OCI-M1 (cell line): Measurements from ENCODE around the gene FCAMR.

Experiments used
- DNase-seq: peaks from one replicate; lab custom pipeline; 2025; lab: John Stamatoyannopoulos, UW

Gene FCAMR, protein sequence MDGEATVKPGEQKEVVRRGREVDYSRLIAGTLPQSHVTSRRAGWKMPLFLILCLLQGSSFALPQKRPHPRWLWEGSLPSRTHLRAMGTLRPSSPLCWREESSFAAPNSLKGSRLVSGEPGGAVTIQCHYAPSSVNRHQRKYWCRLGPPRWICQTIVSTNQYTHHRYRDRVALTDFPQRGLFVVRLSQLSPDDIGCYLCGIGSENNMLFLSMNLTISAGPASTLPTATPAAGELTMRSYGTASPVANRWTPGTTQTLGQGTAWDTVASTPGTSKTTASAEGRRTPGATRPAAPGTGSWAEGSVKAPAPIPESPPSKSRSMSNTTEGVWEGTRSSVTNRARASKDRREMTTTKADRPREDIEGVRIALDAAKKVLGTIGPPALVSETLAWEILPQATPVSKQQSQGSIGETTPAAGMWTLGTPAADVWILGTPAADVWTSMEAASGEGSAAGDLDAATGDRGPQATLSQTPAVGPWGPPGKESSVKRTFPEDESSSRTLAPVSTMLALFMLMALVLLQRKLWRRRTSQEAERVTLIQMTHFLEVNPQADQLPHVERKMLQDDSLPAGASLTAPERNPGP

DNA sequence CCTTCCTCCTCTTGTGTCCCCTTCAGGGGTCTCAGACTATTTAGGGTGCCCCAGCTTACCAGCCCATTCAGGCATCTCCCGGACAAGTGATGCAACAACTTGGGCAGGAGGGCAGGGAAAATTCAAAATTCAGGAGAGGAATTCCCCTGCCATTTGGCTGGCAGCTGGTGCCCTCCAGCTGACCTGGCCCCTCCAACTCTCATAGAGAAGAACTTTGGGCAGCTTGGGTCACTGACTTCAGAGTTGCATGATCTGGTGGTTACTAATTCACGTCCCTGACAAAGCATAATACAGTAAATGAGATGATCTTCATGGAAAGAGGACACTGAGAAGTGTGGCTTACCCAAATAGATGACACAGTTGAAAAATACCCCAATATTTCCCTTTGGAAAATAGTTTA lies at the start of gene FCAMR:
TSS of gene FCAMR (minus strand) at position 15 of the 400 bp plus-strand sequence. CDS start 335 bp downstream, outside the sequence.
- DNase-seq: no peak

DNA sequence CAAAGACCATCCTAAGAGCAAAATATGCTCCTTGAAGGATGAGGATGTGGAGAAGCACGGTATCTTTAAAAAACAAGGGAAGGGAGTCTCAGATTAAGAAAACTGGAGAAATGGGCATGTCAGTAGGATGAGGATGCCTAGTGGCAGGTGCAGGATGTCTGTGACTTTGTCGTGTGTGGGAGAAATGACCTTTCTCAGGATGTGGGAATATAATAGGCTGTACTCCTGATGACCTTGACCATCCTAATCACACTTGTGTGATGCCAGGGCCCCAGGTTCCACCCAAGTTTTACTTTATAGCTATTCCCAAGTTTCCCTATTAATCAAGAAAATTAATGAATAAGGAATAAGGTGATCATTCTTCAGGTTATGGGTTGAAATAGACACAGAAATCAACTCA lies 49.4 kb upstream of the FCAMR start:
- no peak for DNase-seq

DNA sequence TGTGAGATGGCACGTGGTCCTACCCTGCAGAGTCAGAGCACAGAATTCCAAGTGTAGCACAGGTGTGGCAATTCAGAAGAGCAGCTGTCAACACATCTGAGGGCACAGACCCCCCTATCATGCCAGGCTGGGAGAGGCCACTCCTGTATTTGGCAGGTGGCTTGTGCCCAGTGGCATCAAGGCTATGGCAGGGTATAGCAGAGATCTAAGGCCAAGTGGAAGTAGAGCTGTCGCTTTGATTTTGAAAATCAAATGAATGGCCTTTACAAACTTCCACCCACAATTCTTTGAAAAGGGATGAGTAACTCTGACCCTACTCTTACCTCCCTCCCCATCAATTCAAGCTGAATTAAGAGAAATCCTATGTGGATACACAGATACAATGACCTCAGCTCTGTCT lies 48.9 kb upstream of the FCAMR start:
- no peak for DNase-seq

GRCh38 chr1:207018707-207019106 lies 48.4 kb upstream of the FCAMR start:
- DNase-seq: no peak

DNA sequence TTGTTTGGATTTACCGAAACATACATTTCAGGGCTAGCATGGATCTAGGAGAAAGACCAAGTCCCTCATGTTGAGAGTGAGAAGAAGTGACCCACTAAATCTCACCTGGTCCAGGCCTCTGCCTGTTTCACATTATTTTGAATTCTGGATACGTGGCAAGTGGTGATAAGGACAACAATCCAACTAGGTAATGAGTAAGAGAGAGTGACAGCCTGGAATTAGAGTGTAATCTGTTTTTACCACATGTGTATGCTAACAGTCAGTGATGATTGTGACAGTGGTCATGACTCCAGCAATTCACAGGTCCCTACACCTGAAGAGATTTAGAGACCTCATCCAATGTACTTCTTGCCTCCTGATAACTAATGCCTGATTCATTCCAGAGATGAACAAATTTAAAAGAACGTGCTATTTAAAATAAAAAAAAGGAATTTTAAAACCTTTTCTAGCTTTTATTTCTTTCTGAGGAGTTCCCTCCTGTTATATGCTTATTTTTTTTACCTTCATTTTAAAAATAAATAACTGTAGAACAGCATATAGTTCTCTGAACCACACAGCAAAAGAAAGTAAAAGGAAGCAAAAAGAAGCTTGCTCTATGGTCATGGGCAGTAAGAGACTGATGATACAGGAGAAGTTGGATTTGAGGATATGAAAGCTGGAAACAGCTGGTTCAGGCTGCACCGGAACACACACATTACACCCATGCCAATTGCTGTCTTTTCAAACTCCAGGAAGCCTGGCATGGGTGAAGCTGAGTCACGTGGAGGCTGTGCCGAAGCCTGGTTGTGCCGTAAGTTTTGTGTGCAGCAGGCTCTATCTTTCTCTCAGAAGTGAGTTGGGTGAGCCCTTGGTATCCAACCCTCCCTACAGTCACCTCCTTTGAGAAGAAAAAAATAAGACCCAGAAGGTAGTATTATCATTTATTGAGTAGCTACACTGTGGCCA lies 47.6 kb upstream of the FCAMR start:
- DNase-seq: peak; percentile 43

DNA sequence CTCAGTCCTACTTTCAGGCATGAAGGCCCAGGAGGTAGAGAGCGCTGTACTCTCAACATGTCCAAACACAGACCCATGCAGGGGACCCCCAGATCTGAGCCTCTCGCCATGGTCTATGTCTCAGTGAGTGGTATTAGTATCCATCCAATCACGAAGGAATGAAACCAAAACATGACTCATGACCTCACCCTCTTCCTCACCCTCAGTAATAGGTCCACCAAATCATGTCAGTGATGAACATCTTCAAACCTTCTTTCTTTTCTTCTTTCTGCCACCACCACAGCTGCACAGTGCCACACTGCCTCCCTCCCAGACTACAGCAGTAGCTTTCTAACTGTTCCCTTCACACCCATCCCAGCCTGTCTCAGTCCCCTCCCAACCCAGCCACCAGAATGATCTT lies 45.5 kb upstream of the FCAMR start:
- DNase-seq: no peak

DNA sequence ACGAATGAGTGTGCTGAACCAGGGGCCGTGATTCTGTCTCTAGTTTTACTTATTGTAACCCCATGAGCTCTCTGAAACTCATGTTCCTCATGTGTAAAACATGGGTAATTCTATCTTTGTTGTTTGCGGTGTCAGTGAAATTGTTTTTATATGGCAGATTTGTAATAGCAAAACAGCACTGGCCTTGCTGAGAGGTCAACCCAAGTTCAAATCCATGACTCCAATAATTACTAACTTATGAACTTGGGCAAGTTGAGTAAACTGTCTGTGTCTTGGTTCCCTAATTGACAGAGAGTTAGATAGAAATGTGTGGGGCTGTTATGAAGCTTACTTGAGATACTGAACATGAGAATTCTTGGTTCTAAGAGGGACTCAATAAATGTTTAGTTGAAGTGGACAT lies 44.5 kb upstream of the FCAMR start:
- DNase-seq: no peak

- DNase-seq: no peak
Observed at GRCh38 chr1:207013321-207014085, 43.2 kb upstream of the FCAMR start.

DNA sequence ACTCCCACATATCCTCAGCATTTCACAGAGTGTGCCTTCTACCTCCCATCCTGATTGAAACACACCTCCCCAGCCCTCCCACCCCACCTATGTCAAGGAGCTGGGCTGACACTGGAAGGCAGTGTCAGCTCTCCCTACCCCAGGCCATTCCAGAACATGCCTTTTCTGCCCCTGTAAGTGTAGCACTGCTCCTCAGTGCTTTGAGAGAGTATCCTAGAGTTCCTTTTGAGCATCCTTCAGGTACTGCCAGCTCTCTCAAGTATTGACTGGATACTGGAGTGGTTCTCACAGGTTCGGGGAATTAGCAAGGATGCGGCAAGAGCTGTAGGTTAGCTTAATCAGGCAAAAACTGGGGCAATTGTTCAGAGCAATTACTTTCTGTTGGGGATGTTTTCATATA lies 40.5 kb upstream of the FCAMR start:
- DNase-seq: no peak

GRCh38 chr1:207009945-207010344 lies 39.7 kb upstream of the FCAMR start:
- DNase-seq: no peak

DNA sequence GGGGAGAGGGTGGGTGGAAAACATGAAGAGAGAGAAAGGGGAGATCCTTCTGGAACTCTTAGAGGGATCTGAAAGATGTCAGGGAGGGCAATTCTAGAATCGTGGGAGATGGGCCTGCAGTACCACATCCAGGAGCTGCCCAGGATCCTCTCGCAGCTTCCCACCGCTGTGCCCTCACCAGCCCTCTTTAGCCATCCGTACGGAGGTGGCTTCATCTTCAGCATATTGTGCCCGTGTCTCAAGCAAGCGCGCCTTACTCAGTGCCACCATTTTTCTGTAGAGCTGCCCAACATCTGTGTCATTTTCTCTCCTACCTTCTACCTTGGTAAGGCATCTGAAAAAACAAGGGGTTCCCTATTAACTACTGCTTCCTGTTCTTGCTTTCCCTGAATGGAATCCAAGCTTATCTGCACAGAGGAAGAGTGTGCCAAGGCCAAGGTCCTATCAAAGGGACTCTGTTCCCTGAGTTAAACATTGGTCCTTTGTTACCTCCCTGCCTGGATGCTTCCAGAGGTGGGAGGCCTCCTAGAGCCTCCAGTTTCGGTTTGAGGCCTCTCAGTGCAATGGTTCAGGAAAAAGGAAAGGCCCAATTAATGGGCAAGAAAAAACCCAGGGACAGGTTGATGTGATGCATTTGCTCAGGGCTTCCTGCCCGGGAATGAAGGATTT lies 39.1 kb upstream of the FCAMR start:
- no peak for DNase-seq

DNA sequence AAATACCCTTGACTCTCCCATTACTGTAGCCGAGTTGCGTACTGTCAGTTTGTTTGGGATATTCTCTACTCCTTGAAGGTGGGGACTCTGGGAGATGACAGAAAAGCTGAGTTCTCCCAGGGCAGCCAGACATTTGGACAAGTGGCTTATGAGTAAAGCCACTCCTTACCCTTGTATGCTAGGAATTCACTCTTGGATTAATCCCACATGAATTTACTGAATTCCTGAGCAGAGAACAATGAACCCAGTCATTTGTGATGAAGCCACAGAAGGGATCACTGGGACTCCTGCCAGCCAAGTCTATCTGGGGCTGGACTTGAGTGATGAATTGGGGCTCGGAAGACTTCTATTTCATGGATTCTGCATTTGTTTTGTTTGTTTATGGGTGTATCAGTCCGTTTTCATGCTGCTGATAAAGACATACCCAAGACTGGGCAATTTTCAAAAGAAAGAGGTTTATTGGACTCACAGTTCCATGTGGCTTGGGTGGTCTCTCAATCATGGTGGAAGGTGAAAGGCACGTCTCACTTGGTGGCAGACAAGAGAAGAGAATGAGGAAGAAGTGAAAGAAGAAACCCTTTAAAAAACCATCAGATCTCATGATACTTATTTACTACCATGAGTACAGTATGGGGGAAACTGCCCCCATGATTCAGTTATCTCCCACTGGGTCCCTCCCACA lies 37.2 kb upstream of the FCAMR start:
- no peak for DNase-seq

GRCh38 chr1:207006914-207007313 lies 36.7 kb upstream of the FCAMR start:
- DNase-seq: no peak

- DNase-seq: no peak
Observed at GRCh38 chr1:207006083-207006482, 35.8 kb upstream of the FCAMR start.

GRCh38 chr1:207004931-207005830 lies 34.9 kb upstream of the FCAMR start:
- peak; percentile 77 for DNase-seq

- DNase-seq: no peak
Observed at GRCh38 chr1:207003210-207003609, 33.0 kb upstream of the FCAMR start.

GRCh38 chr1:207002724-207003146 lies 32.5 kb upstream of the FCAMR start:
- no peak for DNase-seq

DNA sequence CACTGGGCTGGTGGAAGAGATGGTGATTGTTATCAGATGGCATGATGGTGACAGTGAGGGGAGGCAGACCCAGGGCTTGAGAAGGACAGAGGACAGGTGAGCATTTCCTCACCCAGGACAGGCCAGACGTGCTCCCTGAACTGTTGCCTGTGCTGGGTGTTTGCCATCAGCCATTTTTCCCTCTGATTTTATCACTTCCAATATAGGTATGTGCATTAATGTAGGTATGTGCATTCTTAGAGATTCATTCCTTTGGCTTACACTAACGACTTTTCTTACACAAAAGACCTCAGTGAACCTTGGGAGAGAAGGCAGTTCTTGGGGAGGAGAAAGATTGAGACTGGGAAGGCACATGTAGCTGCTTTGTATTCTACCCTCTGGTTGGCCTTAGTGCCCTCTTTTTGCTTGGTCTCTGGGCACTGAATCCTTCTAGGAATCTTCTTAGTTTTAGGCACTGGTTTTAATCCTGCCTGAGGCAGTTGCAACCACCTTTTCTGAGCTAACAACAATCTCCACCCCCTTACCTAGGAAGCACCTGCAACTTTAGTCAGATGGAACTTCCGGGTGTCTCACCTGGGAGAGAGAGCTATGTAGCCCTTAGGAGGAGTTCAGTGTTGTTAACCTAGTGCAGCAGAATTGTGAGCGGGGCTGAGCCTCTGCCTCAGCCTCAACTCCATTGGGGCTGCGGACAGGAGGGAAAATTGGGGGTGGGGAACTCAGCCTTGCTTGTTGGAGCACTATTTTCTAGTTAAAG lies 31.4 kb upstream of the FCAMR start:
- DNase-seq: no peak
